Measurements from ENCODE around the gene NCSTN.

NCSTN gene

DNA sequence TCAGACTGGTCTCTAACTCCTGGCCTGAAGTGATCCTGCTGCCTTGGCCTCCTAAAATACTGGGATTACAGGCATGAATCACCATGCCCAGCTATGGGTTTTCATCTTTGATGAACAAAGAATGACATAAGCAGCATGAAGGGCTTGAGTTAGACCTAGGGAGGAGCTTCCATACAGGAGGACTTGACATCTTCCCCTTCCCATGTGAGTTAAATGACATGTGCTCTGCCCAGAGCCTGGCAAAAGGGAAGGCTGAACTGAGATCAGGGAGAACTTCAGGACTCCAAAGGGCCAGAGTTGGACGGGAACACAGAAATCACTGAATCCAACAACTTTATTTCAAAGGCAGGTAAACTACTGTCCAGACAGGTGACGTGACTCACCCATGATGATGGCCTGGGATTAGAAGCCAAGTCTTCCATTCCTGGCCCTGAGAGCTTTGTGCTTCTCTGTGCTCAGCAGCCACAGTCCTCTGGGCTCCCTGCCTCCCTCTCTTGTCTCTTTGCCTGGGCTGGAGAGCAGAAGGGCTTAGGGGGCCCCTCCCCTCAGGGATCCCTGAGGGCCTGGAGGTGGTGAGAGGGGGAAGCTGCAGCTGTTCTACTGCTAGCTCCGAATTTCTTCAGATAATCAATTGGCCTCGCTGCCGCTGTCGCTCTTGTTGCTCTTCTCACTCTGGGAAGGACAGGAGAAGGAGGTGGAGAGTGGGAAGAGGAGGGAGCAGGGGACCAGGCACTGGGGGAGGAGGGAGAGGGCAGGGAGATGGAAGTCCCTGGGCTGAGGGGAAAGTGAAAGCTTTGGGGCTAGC lies 31.3 kb downstream of the NCSTN start:
- Histone ChIP-seq H4K20me1 (ENCODE audit: insufficient read depth) (no peaks in the 10 kb centered on the region), H3K4me2 (no peak overlapping the region), H2AFZ (ENCODE audit: low read depth) (no peak overlapping the region), H3K4me3 (IDR thresholded peaks at IDR 0.05; ENCODE audit: insufficient read depth, low read depth, low read length) (no peak overlapping the region), H3K27me3 (ENCODE audit: insufficient read depth, low read depth) (no peaks in the 10 kb centered on the region), H3K9ac (no peak overlapping the region), H3K36me3 (ENCODE audit: insufficient read depth) (no peaks in the 10 kb centered on the region), H3K27ac (no peak overlapping the region), H3K4me1 (ENCODE audit: low read depth, poor library complexity, severe bottlenecking) (no peaks in the 10 kb centered on the region), H3K79me2 (ENCODE audit: insufficient read depth, low read depth) (no peaks in the 10 kb centered on the region)
- no peak for TF ChIP-seq CTCF (conservative IDR thresholded peaks at IDR 0.05; ENCODE audit: low read depth, low read length)

GRCh38 chr1:160375788-160376524 lies 32.8 kb downstream of the NCSTN start:
- Histone ChIP-seq H3K36me3 (ENCODE audit: insufficient read depth) (no peaks in the 10 kb centered on the region), H3K9ac (no peak overlapping the region), H3K4me3 (IDR thresholded peaks at IDR 0.05; ENCODE audit: insufficient read depth, low read depth, low read length) (no peak overlapping the region), H3K79me2 (ENCODE audit: insufficient read depth, low read depth) (no peaks in the 10 kb centered on the region), H3K4me2 (no peak overlapping the region), H4K20me1 (ENCODE audit: insufficient read depth) (no peaks in the 10 kb centered on the region), H2AFZ (ENCODE audit: low read depth) (peak overlapping the region; percentile 29; the same call in 1 of the 2 replicates), H3K4me1 (ENCODE audit: low read depth, poor library complexity, severe bottlenecking) (no peaks in the 10 kb centered on the region), H3K27ac (no peak overlapping the region), H3K27me3 (ENCODE audit: insufficient read depth, low read depth) (no peaks in the 10 kb centered on the region)
- TF ChIP-seq CTCF (conservative IDR thresholded peaks at IDR 0.05; ENCODE audit: low read depth, low read length): no peak

DNA sequence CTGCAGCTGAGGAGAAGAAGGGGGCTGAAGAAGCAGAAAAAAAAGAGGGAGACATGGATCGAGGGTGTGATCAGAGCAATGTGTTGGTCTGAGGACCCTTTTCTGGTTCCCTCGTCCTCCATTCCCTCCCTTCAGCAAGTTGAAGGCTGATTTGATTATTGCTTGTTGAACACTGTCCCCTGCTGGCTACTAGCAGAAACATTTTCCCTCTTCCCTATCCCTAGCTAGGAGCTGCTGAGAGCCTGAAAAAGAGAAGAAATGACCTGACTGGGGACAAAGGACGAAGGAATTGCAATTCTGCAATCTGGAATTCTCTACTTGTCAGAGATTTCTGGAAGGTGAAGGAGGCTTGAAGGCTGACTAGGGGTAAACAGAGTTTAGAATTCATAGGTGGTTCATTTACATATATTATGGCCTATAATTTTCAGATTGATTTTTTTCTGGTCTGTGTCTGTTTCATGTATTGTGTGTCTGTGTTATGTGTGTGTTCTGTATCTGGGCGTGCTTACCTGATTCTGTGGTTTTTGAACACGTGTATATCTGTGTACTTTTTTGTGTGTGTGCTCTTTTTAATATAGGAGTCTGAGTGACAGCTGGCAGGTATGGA lies 33.4 kb downstream of the NCSTN start:
- H3K9ac ChIP-seq: no peak overlapping the region
- no peak overlapping the region for H3K4me2 ChIP-seq
- peak overlapping the region; percentile 29; the same call in 1 of the 2 replicates for H2AFZ ChIP-seq (ENCODE audit: low read depth)

More for the DNA sequence above, 33.4 kb downstream of the NCSTN start:
- Histone ChIP-seq H3K27ac (no peak overlapping the region), H3K4me1 (ENCODE audit: low read depth, poor library complexity, severe bottlenecking) (no peaks in the 10 kb centered on the region), H3K27me3 (ENCODE audit: insufficient read depth, low read depth) (no peaks in the 10 kb centered on the region), H3K4me3 (IDR thresholded peaks at IDR 0.05; ENCODE audit: insufficient read depth, low read depth, low read length) (no peak overlapping the region), H3K79me2 (ENCODE audit: insufficient read depth, low read depth) (no peaks in the 10 kb centered on the region), H4K20me1 (ENCODE audit: insufficient read depth) (no peaks in the 10 kb centered on the region), H3K36me3 (ENCODE audit: insufficient read depth) (no peaks in the 10 kb centered on the region)
- TF ChIP-seq CTCF (conservative IDR thresholded peaks at IDR 0.05; ENCODE audit: low read depth, low read length): peak; percentile 100
